ENCODE measurements around the gene RAB11B.
"Not testable (repeated sequence)": the region's sequence is repeated elsewhere in the genome, so short reads cannot be mapped to it uniquely, and the experiment has no call there.

- not testable (repeated sequence) for TF ChIP-seq POLR2A (IDR thresholded peaks at IDR 0.05; ENCODE audit: low read length); GATA1 (IDR thresholded peaks at IDR 0.05; ENCODE audit: low read depth, low read length)
Observed at GRCh38 chr19:8349629-8350372, 40.4 kb upstream of the RAB11B start.
